Right lobe of liver (tissue), 6 donors: ENCODE data around the gene STH. TPM values are rescaled to one million over a fixed set of nuclear protein-coding genes. Genes with fewer than 3 reads are reported as not detected.
A peak's percentile ranks its signal among the peaks of the same experiment; 100 is the strongest.

ENCODE experiments used
- ATAC-seq, 4 donors: fragments of 200-7000 bp; cut with Tn5 transposase; one replicate each; pipeline ENCODE4 v1.9.1; 2020; ENCODE audit warnings: mild to moderate bottlenecking in 4 of 4, moderate library complexity in 4 of 4
- DNase-seq, 3 donors: peaks; one replicate each; pipeline ENCODE4 v3.0.0-alpha.2; 2020
- H3K27ac ChIP-seq, 3 donors: fragments of 200-600 bp; one replicate each; pipeline ENCODE4 v1.8.0; 2022
- H3K27me3 ChIP-seq, 2 donors: fragments of 200-600 bp; one replicate each; pipeline ENCODE4 v1.8.0; 2022
- H3K36me3 ChIP-seq, 4 donors: fragments of 200-600 bp; sonication (generic) in 1 of 4; one replicate each; pipeline versions ENCODE4 v1.5.1 to v1.8.0; 2017 to 2022; ENCODE audit warnings: control low read depth in 1 of 4
- H3K4me1 ChIP-seq, 4 donors: fragments of 200-600 bp; sonication (generic) in 1 of 4; one replicate each; pipeline versions ENCODE4 v1.5.1 to v1.8.0; 2017 to 2022; ENCODE audit warnings: control low read depth in 1 of 4
- H3K4me3 ChIP-seq, 3 donors: fragments of 200-600 bp; one replicate each; pipeline ENCODE4 v1.8.0; 2022
- H3K9me3 ChIP-seq, 4 donors: fragments of 200-600 bp; sonication (generic) in 1 of 4; one replicate each; pipeline versions ENCODE4 v1.5.1 to v1.8.0; 2017 to 2022; ENCODE audit warnings: control low read depth in 1 of 4
- CTCF ChIP-seq, 4 donors: fragments of 200-600 bp in 3 of 4; fragments of 450-650 bp in 1 of 4; IDR thresholded peaks; one replicate each; pipeline versions ENCODE4 v1.5.1 to v1.8.0; 2016 to 2022; ENCODE audit warnings: antibody characterized with exemption in 4 of 4, mild to moderate bottlenecking in 2 of 4
- POLR2A ChIP-seq: fragments of 450-650 bp; IDR thresholded peaks from one replicate; pipeline ENCODE4 v1.6.1; 2017; ENCODE audit warnings: antibody characterized with exemption, mild to moderate bottlenecking
- WGBS: methylation state at CpG from one replicate; pipeline ENCODE4 v1.1.6; 2018; ENCODE audit warnings: low coverage, low lambda C conversion rate; ENCODE audit not compliant: insufficient coverage; ENCODE audit errors: missing lambda C conversion rate; 5-methylcytosine and 5-hydroxymethylcytosine counted together
- intact Hi-C, 2 donors: fragments of 100-400 bp; cut with DNase I; formaldehyde crosslinking; loops; one replicate each; pipeline versions ENCODE4 v1.11.2 to v1.14.1; 2022
- total RNA-seq, 6 experiments: library from RNA; depleted of rRNA in 2 of 6; stranded (reverse); fragments of >200 nt in 2 of 6; fragmentation: NEBNext Ultra II Directional in 3 of 6; extraction: Animal tissue kit (Norgen Biotek cat#: 25700) in 3 of 6; gene quantifications; one replicate each; pipeline versions ENCODE4 v1.1.0 to v1.2.4, GENCODE V29; 2016 to 2023
- donor health status: DM: no; HTN: yes; CAD: no.
- donor health status: DM: no; HTN: no; CAD: no.
- donor health status: DM: no; HTN: no; CAD: no.
- donor health status: DM: no; HTN: yes; CAD: no.
- donor health status: DM: no; HTN: yes; CAD: no.

The STH gene
- total RNA-seq, 6 experiments from 2014 or later = not detected

GRCh38 chr17:46029627-46030026, 30.6 kb downstream of the STH start:
- DNase-seq = no peak
- no peak for TF ChIP-seq POLR2A
- no peak for TF ChIP-seq CTCF (IDR thresholded peaks at IDR 0.05)
- Histone ChIP-seq H3K4me1 (no peaks in the 10 kb centered on the region), H3K27ac (no peak overlapping the region), H3K9me3 (no peaks in the 10 kb centered on the region), H3K4me3 (no peak overlapping the region), H3K36me3 (peaks cover 0 to 50% (median 21%) of the 10 kb centered on the region in 4 donors), H3K27me3 (no peaks in the 10 kb centered on the region)
- WGBS = 98% methylated on average over 6 of the region's 6 CpGs
- intact Hi-C loops = no loop called here
- ATAC-seq = no peak

- TF ChIP-seq CTCF (IDR thresholded peaks at IDR 0.05) = no peak
- TF ChIP-seq POLR2A = no peak
- ATAC-seq (no peak), DNase-seq (no peak)
- Histone ChIP-seq H3K4me3 (no peak overlapping the region), H3K27ac (no peak overlapping the region), H3K36me3 (peaks cover 0 to 59% (median 24%) of the 10 kb centered on the region in 4 donors), H3K27me3 (no peaks in the 10 kb centered on the region), H3K4me1 (no peaks in the 10 kb centered on the region), H3K9me3 (no peaks in the 10 kb centered on the region)
- intact Hi-C loops = no loop called here
- WGBS = 100% methylated on average over 2 of the region's 3 CpGs
These were observed 31.7 kb downstream of the STH start for GRCh38 chr17:46030752-46031151.

GRCh38 chr17:46031440-46031839, 32.4 kb downstream of the STH start:
- no peak for DNase-seq
- WGBS = 89% methylated on average over 4 of the region's 16 CpGs
- TF ChIP-seq CTCF (IDR thresholded peaks at IDR 0.05) = no peak
- TF ChIP-seq POLR2A = no peak
- H3K27ac ChIP-seq = no peak overlapping the region
- H3K27me3 ChIP-seq = no peaks in the 10 kb centered on the region
- H3K9me3 ChIP-seq = no peaks in the 10 kb centered on the region
- H3K4me3 ChIP-seq = no peak overlapping the region
- intact Hi-C loops = no loop called here
- ATAC-seq = peak in 2 of 4 donors; percentile 9 to 15
- no peaks in the 10 kb centered on the region for H3K4me1 ChIP-seq
- peaks cover 0 to 65% (median 27%) of the 10 kb centered on the region in 4 donors for H3K36me3 ChIP-seq

GRCh38 chr17:46031920-46032319, 32.9 kb downstream of the STH start:
- Histone ChIP-seq H3K4me3 (no peak overlapping the region), H3K9me3 (no peaks in the 10 kb centered on the region), H3K36me3 (peaks cover 0 to 70% (median 30%) of the 10 kb centered on the region in 4 donors), H3K27me3 (no peaks in the 10 kb centered on the region), H3K27ac (no peak overlapping the region), H3K4me1 (no peaks in the 10 kb centered on the region)
- peak in 2 of 4 donors; percentile 13 to 15 for ATAC-seq
- intact Hi-C loops = no loop called here
- DNase-seq = no peak
- no peak for TF ChIP-seq POLR2A
- TF ChIP-seq CTCF (IDR thresholded peaks at IDR 0.05) = no peak
- 89% methylated on average over 5 of the region's 8 CpGs for whole genome bisulfite sequencing

GRCh38 chr17:46032909-46033308, 33.9 kb downstream of the STH start:
- DNase-seq (no peak), ATAC-seq (peak in 1 of 4 donors; percentile 25)
- H3K27me3 ChIP-seq = no peaks in the 10 kb centered on the region
- H3K4me3 ChIP-seq = no peak overlapping the region
- intact Hi-C loops = no loop called here
- H3K36me3 ChIP-seq = peaks cover 0 to 80% (median 38%) of the 10 kb centered on the region in 4 donors
- no peak for TF ChIP-seq POLR2A
- TF ChIP-seq CTCF (IDR thresholded peaks at IDR 0.05) = no peak
- no peak overlapping the region for H3K27ac ChIP-seq
- no peaks in the 10 kb centered on the region for H3K4me1 ChIP-seq
- 97% methylated on average over 10 of the region's 11 CpGs for WGBS
- H3K9me3 ChIP-seq = no peaks in the 10 kb centered on the region
